ENCODE measurements around the gene MEIKIN. TPM values are rescaled to one million over a fixed set of nuclear protein-coding genes. Genes with fewer than 3 reads are reported as not detected.
"Not testable (repeated sequence)": the region's sequence is repeated elsewhere in the genome, so short reads cannot be mapped to it uniquely, and the experiment has no call there.

The MEIKIN gene
- total RNA-seq, 3 donors from 2014 or later (not counting 1 experiment from before 2014, with no cell fraction given), result 1.1 TPM; not detected in 2

- no peaks in the 10 kb centered on the region for H3K36me3 ChIP-seq (ENCODE audit: control insufficient read depth, insufficient read depth, low read length)
- H3K4me3 ChIP-seq (ENCODE audit: low read length), result no peak overlapping the region
- no peak for ATAC-seq
- H3K4me1 ChIP-seq (ENCODE audit: control insufficient read depth, insufficient read depth, low read length), result no peaks in the 10 kb centered on the region
- WGBS (ENCODE audit: insufficient coverage), result 89% methylated on average over 1 of the region's 2 CpGs
- no peak overlapping the region for H3K4me3 Mint-ChIP-seq
- no peaks in the 10 kb centered on the region for H3K9me3 ChIP-seq (ENCODE audit: control insufficient read depth, insufficient read depth, low read length)
- no peaks in the 10 kb centered on the region for H3K27me3 ChIP-seq (ENCODE audit: control insufficient read depth, insufficient read depth, low read length)
- no peaks in the 10 kb centered on the region for H3K4me1 Mint-ChIP-seq
- peaks cover 12 to 29% of the 10 kb centered on the region in 2 donors for H3K27me3 Mint-ChIP-seq (ENCODE audit: low read depth in 2 of 2)
- DNase-seq, result no peak
- H3K27ac ChIP-seq (ENCODE audit: low read length), result no peak overlapping the region
- H3K36me3 Mint-ChIP-seq, result no peaks in the 10 kb centered on the region
- H3K27ac Mint-ChIP-seq, result no peak overlapping the region
- intact Hi-C loops (cut with micrococcal nuclease), result no loop called here
- H3K9me3 Mint-ChIP-seq, result peaks cover 0 to 4% of the 10 kb centered on the region in 2 donors
- no peak for TF ChIP-seq CTCF (IDR thresholded peaks at IDR 0.05)
Observed at GRCh38 chr5:131916481-131916880, 29.0 kb downstream of the MEIKIN start.

GRCh38 chr5:131914472-131914871 lies 31.0 kb downstream of the MEIKIN start:
- Histone ChIP-seq H3K36me3 (ENCODE audit: control insufficient read depth, insufficient read depth, low read length) (no peaks in the 10 kb centered on the region), H3K27me3 (ENCODE audit: control insufficient read depth, insufficient read depth, low read length) (peaks cover 1% of the 10 kb centered on the region), H3K9me3 (ENCODE audit: control insufficient read depth, insufficient read depth, low read length) (no peaks in the 10 kb centered on the region), H3K4me3 (ENCODE audit: low read length) (no peak overlapping the region), H3K27ac (ENCODE audit: low read length) (no peak overlapping the region), H3K4me1 (ENCODE audit: control insufficient read depth, insufficient read depth, low read length) (no peaks in the 10 kb centered on the region)
- Mint-ChIP-seq H3K9me3 (peaks cover 0 to 2% of the 10 kb centered on the region in 2 donors), H3K36me3 (no peaks in the 10 kb centered on the region), H3K27me3 (ENCODE audit: low read depth in 2 of 2) (peaks cover 8 to 37% of the 10 kb centered on the region in 2 donors), H3K4me3 (no peak overlapping the region), H3K27ac (no peak overlapping the region), H3K4me1 (no peaks in the 10 kb centered on the region)
- ATAC-seq (no peak), DNase-seq (no peak)
- no peak for TF ChIP-seq CTCF (IDR thresholded peaks at IDR 0.05)
- intact Hi-C loops (cut with micrococcal nuclease), result no loop called here

GRCh38 chr5:131913603-131914002 lies 31.9 kb downstream of the MEIKIN start:
- TF ChIP-seq CTCF (IDR thresholded peaks at IDR 0.05), result no peak
- DNase-seq (no peak), ATAC-seq (no peak)
- no peaks in the 10 kb centered on the region for H3K4me1 Mint-ChIP-seq
- no peaks in the 10 kb centered on the region for H3K36me3 ChIP-seq (ENCODE audit: control insufficient read depth, insufficient read depth, low read length)
- H3K27me3 Mint-ChIP-seq (ENCODE audit: low read depth in 2 of 2), result peaks cover 6 to 41% of the 10 kb centered on the region in 2 donors
- H3K27me3 ChIP-seq (ENCODE audit: control insufficient read depth, insufficient read depth, low read length), result peaks cover 2% of the 10 kb centered on the region
- H3K27ac Mint-ChIP-seq, result no peak overlapping the region
- H3K9me3 ChIP-seq (ENCODE audit: control insufficient read depth, insufficient read depth, low read length), result no peaks in the 10 kb centered on the region
- H3K4me1 ChIP-seq (ENCODE audit: control insufficient read depth, insufficient read depth, low read length), result no peaks in the 10 kb centered on the region
- WGBS (ENCODE audit: insufficient coverage), result 75% methylated on average over 3 of the region's 3 CpGs
- no peak overlapping the region for H3K27ac ChIP-seq (ENCODE audit: low read length)
- no peak overlapping the region for H3K4me3 Mint-ChIP-seq
- no peak overlapping the region for H3K4me3 ChIP-seq (ENCODE audit: low read length)
- no peaks in the 10 kb centered on the region for H3K9me3 Mint-ChIP-seq
- intact Hi-C loops (cut with micrococcal nuclease), result no loop called here
- no peaks in the 10 kb centered on the region for H3K36me3 Mint-ChIP-seq

GRCh38 chr5:131906668-131907067 lies 38.8 kb downstream of the MEIKIN start:
- H3K36me3 ChIP-seq (ENCODE audit: control insufficient read depth, insufficient read depth, low read length), result no peaks in the 10 kb centered on the region
- Mint-ChIP-seq H3K27me3 (ENCODE audit: low read depth in 2 of 2) (peaks cover 13 to 23% of the 10 kb centered on the region in 2 donors), H3K4me1 (peaks cover 5 to 16% of the 10 kb centered on the region in 2 donors), H3K9me3 (peaks cover 12 to 17% of the 10 kb centered on the region in 2 donors), H3K4me3 (no peak overlapping the region), H3K36me3 (peaks cover 32% of the 10 kb centered on the region), H3K27ac (no peak overlapping the region)
- peaks cover 6% of the 10 kb centered on the region for H3K9me3 ChIP-seq (ENCODE audit: control insufficient read depth, insufficient read depth, low read length)
- peaks cover 2% of the 10 kb centered on the region for H3K27me3 ChIP-seq (ENCODE audit: control insufficient read depth, insufficient read depth, low read length)
- no peak for DNase-seq
- peaks cover 6% of the 10 kb centered on the region for H3K4me1 ChIP-seq (ENCODE audit: control insufficient read depth, insufficient read depth, low read length)
- H3K27ac ChIP-seq (ENCODE audit: low read length), result no peak overlapping the region
- H3K4me3 ChIP-seq (ENCODE audit: low read length), result no peak overlapping the region
- no peak for ATAC-seq
- TF ChIP-seq CTCF (IDR thresholded peaks at IDR 0.05), result no peak
- no CpG with 5 or more reads among the region's 2 CpGs for WGBS (ENCODE audit: insufficient coverage)
- intact Hi-C loops (cut with micrococcal nuclease), result no loop called here

GRCh38 chr5:131902266-131902665 lies 43.2 kb downstream of the MEIKIN start:
- Histone ChIP-seq H3K4me1 (ENCODE audit: control insufficient read depth, insufficient read depth, low read length) (peaks cover 11% of the 10 kb centered on the region), H3K9me3 (ENCODE audit: control insufficient read depth, insufficient read depth, low read length) (peaks cover 13% of the 10 kb centered on the region), H3K27ac (ENCODE audit: low read length) (peak overlapping the region; percentile 43)
- H3K27me3 ChIP-seq (ENCODE audit: control insufficient read depth, insufficient read depth, low read length); intact Hi-C loops (cut with micrococcal nuclease); H3K4me3 ChIP-seq (ENCODE audit: low read length); H3K4me3 Mint-ChIP-seq; H3K36me3 ChIP-seq (ENCODE audit: control insufficient read depth, insufficient read depth, low read length): not testable (repeated sequence)
- Mint-ChIP-seq H3K4me1 (peaks cover 5 to 23% of the 10 kb centered on the region in 2 donors), H3K9me3 (peaks cover 12 to 21% of the 10 kb centered on the region in 2 donors), H3K36me3 (peaks cover 32% of the 10 kb centered on the region), H3K27ac (peak overlapping the region; percentile 6 to 51), H3K27me3 (ENCODE audit: low read depth in 2 of 2) (peaks cover 11 to 14% of the 10 kb centered on the region in 2 donors)
- WGBS (ENCODE audit: insufficient coverage), result 13% methylated on average over 1 of the region's 1 CpG
- DNase-seq, result peak in 1 of 2 donors; percentile 12
- ATAC-seq, result peak in 1 of 3 donors; percentile 34
